ENCODE results near the gene KCP. TPM values are rescaled to one million over a fixed set of nuclear protein-coding genes. Genes with fewer than 3 reads are reported as not detected.

KCP gene
- polyA plus RNA-seq, 3 donors, result 0.11 to 0.16 TPM; not detected in 1

DNA sequence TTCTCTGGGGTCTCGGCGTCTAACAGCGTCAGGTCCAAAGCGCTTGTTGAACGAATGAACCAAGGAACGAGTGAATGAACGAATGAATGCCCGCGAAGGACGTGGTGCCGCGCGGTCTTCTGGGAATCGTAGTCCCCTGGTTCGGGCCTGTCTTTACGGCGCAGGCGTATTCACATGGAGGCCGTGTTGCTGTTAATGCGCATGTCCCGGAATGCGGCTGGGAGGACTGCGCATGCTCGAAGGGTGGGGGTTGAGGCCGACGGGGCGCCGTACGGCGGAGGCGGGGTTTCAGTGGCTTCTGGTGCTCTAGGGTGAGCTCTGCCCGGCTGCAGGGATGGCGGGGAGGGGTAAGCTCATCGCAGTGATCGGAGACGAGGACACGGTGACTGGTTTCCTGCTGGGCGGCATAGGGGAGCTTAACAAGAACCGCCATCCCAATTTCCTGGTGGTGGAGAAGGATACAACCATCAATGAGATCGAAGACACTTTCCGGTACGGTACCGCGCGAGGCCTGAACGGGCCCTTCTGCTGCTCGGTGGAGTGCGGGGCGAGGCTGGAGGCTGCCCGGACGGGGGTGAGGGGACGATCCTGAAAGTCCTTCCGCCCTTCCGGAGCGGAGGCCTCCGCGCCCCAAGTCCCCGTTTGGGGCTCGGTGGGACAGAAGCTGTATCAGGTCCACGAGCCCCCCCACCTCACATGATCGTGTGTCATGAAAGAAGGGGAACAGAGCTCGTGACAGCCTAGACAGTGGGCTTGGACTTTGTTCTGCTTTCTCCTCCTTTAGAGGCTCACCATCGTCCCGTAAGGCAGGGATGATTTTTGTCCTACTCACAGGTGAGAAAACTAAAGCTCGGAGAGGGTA lies 47.7 kb downstream of the KCP start, which contains the start of gene ATP6V1F:
ATP6V1F (plus strand) TSS at position 286 of the 862 bp plus-strand sequence; CDS start at position 335, 49 bp downstream.
- Histone ChIP-seq H3K36me3 (replicated peaks in 1 of 2; ENCODE audit: control insufficient read depth in 1 of 2, insufficient read depth in 2 of 2, low read length in 2 of 2) (peaks cover 19 to 22% of the 10 kb centered on the region in 2 donors), H3K4me2 (replicated peaks; ENCODE audit: extremely low read depth, low read length, poor library complexity, severe bottlenecking) (peak within 1 kb of the TSS; percentile 72), H3K27ac (ENCODE audit: low read depth in 1 of 2, low read length in 2 of 2) (peak within 1 kb of the TSS; percentile 99), H3K27me3 (ENCODE audit: control insufficient read depth in 2 of 2, insufficient read depth in 2 of 2, low read length in 2 of 2) (no peaks in the 10 kb centered on the region), H3K9ac (ENCODE audit: insufficient read depth, low read length, poor library complexity, severe bottlenecking) (peak within 1 kb of the TSS; percentile 98), H4K20me1 (ENCODE audit: insufficient read depth, low read length) (peaks cover 45% of the 10 kb centered on the region), H3K4me3 (replicated peaks in 1 of 3; ENCODE audit: low read depth in 2 of 3, low read length in 3 of 3) (peak within 1 kb of the TSS; percentile 70 to 96 (median 87)), H3K4me1 (ENCODE audit: control insufficient read depth in 1 of 2, insufficient read depth in 2 of 2, low read length in 2 of 2) (peaks cover 11 to 14% of the 10 kb centered on the region in 2 donors), H2AFZ (ENCODE audit: insufficient read depth, low read depth, low read length, poor library complexity, severe bottlenecking) (peak within 1 kb of the TSS; percentile 63), H3K9me3 (replicated peaks in 1 of 2; ENCODE audit: control insufficient read depth in 1 of 2, insufficient read depth in 1 of 2, low read length in 2 of 2) (no peaks in the 10 kb centered on the region), H3K79me2 (ENCODE audit: insufficient read depth, low read length) (peaks cover 32% of the 10 kb centered on the region)
- H3K36me3 Mint-ChIP-seq, result peaks cover 29 to 31% of the 10 kb centered on the region in 2 donors
- peak within 1 kb of the TSS; percentile 99 to 100 (median 99) for H3K27ac Mint-ChIP-seq
- peaks cover 19% of the 10 kb centered on the region for H3K4me1 Mint-ChIP-seq
- peak; percentile 97 to 98 (median 98) for DNase-seq
- peaks cover 0 to 3% (median 0%) of the 10 kb centered on the region in 7 donors for H3K9me3 Mint-ChIP-seq
- H3K4me3 Mint-ChIP-seq, result peak within 1 kb of the TSS; percentile 98 to 100
- under 1% methylated on average over 50 of the region's 65 CpGs for WGBS (ENCODE audit: insufficient coverage)
- TF ChIP-seq, protein P1, sequence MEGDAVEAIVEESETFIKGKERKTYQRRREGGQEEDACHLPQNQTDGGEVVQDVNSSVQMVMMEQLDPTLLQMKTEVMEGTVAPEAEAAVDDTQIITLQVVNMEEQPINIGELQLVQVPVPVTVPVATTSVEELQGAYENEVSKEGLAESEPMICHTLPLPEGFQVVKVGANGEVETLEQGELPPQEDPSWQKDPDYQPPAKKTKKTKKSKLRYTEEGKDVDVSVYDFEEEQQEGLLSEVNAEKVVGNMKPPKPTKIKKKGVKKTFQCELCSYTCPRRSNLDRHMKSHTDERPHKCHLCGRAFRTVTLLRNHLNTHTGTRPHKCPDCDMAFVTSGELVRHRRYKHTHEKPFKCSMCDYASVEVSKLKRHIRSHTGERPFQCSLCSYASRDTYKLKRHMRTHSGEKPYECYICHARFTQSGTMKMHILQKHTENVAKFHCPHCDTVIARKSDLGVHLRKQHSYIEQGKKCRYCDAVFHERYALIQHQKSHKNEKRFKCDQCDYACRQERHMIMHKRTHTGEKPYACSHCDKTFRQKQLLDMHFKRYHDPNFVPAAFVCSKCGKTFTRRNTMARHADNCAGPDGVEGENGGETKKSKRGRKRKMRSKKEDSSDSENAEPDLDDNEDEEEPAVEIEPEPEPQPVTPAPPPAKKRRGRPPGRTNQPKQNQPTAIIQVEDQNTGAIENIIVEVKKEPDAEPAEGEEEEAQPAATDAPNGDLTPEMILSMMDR (IDR thresholded peaks at IDR 0.05), result no peak
- intact Hi-C loops (cut with micrococcal nuclease), result loop anchor here in 1 of 2 donors (2.0 to 10.0 kb wide), 2 partner anchors 72 to 118 kb away; no protein-coding TSS in a partner anchor
- H3K27me3 Mint-ChIP-seq (ENCODE audit: low read depth in 3 of 3), result peaks cover 2 to 8% (median 5%) of the 10 kb centered on the region in 3 donors

DNA sequence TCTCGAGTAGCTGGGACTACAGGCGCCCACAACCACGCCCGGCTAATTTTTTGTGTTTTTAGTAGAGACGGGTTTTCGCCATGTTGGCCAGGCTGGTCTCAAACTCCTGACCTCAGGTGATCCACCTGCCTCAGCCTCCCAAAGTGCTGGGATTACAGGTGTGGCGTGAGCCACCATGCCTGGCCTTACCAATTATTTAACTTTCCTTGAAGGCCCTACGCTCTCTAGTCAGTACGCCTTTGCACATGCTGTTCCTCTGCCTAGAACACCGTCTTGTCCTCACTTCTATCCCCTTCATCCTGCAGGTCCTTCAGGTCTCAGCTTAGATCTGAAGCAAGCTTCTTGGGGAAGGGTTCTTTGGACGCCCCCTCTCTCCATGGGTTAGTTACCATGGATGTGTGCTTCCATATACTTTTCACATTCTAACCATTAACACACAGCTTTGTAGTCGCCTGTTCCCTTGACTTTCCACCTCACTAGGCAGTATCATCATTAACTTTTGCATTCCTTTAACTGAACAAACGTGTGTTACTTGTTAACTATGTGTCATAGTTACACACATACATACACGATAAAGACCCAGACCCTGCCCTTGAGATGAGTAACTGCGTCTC lies 48.4 kb downstream of the KCP start:
- peaks cover 25 to 26% of the 10 kb centered on the region in 2 donors for H3K36me3 Mint-ChIP-seq
- TF ChIP-seq, protein P1 (IDR thresholded peaks at IDR 0.05), result no peak
- peak overlapping the region; percentile 15 to 96 (median 87) for H3K4me3 ChIP-seq (replicated peaks in 1 of 3; ENCODE audit: low read depth in 2 of 3, low read length in 3 of 3)
- H3K27me3 ChIP-seq (ENCODE audit: control insufficient read depth in 2 of 2, insufficient read depth in 2 of 2, low read length in 2 of 2), result no peaks in the 10 kb centered on the region
- peaks cover 19 to 21% of the 10 kb centered on the region in 2 donors for H3K36me3 ChIP-seq (replicated peaks in 1 of 2; ENCODE audit: control insufficient read depth in 1 of 2, insufficient read depth in 2 of 2, low read length in 2 of 2)
- no peaks in the 10 kb centered on the region for H3K9me3 ChIP-seq (replicated peaks in 1 of 2; ENCODE audit: control insufficient read depth in 1 of 2, insufficient read depth in 1 of 2, low read length in 2 of 2)
- H3K79me2 ChIP-seq (ENCODE audit: insufficient read depth, low read length), result peaks cover 32% of the 10 kb centered on the region
- H3K4me1 ChIP-seq (ENCODE audit: control insufficient read depth in 1 of 2, insufficient read depth in 2 of 2, low read length in 2 of 2), result peaks cover 11 to 14% of the 10 kb centered on the region in 2 donors
- H3K4me3 Mint-ChIP-seq, result peak overlapping the region; percentile 98 to 100
- peaks cover 37% of the 10 kb centered on the region for H4K20me1 ChIP-seq (ENCODE audit: insufficient read depth, low read length)
- H3K27ac ChIP-seq (ENCODE audit: low read depth in 1 of 2, low read length in 2 of 2), result peak overlapping the region in 1 of 2 donors; percentile 99
- peak overlapping the region; percentile 98 for H3K9ac ChIP-seq (ENCODE audit: insufficient read depth, low read length, poor library complexity, severe bottlenecking)
- peak overlapping the region; percentile 72 for H3K4me2 ChIP-seq (replicated peaks; ENCODE audit: extremely low read depth, low read length, poor library complexity, severe bottlenecking)
- 65% methylated on average over 9 of the region's 15 CpGs for WGBS (ENCODE audit: insufficient coverage)
- DNase-seq, result no peak
- H3K4me1 Mint-ChIP-seq, result peaks cover 18% of the 10 kb centered on the region
- peak overlapping the region; percentile 99 to 100 (median 99) for H3K27ac Mint-ChIP-seq
- intact Hi-C loops (cut with micrococcal nuclease), result loop anchor here in 1 of 2 donors (2.0 to 10.0 kb wide), 2 partner anchors 73 to 117 kb away; no protein-coding TSS in a partner anchor
- peaks cover 0 to 5% (median 2%) of the 10 kb centered on the region in 3 donors for H3K27me3 Mint-ChIP-seq (ENCODE audit: low read depth in 3 of 3)
- H3K9me3 Mint-ChIP-seq, result peaks cover 0 to 3% (median 0%) of the 10 kb centered on the region in 7 donors
- H2AFZ ChIP-seq (ENCODE audit: insufficient read depth, low read depth, low read length, poor library complexity, severe bottlenecking), result peak overlapping the region; percentile 63

All from CD14-positive monocyte (primary cell).